Endothelial cell of umbilical vein (primary cell): ENCODE results near the gene FBN3. TPM values are rescaled to one million over a fixed set of nuclear protein-coding genes. Genes with fewer than 3 reads are reported as not detected.

ENCODE experiments used
- BruUV-seq: library from RNA; stranded (reverse); fragments of 400-500 nt; replicated peaks from 2 replicates; lab custom pipeline; 2021; lab: Mats Ljungman, UMichigan
- CTCF ChIA-PET: fragments of 300-600, 350-600 bp; sonication (Branson Sonifier 250); formaldehyde crosslinking; loops from one replicate; lab custom pipeline; 2021; ENCODE audit warnings: antibody characterized with exemption, inconsistent platforms; lab: Charles Lee
- POLR2A ChIA-PET: fragments of 300-600, 350-600 bp; sonication (Branson Sonifier 250); formaldehyde crosslinking; loops from one replicate; lab custom pipeline; 2021; ENCODE audit warnings: antibody characterized with exemption, inconsistent platforms; lab: Charles Lee
- DNase-seq: peaks from one replicate; pipeline ENCODE4 v3.0.0-alpha.2; 2011; ENCODE audit warnings: low read depth, low spot score
- FAIRE-seq: peaks from 2 replicates; lab custom pipeline; 2011; peaks lifted over from hg19 to GRCh38; lab: Jason Lieb, UNC
- H2AFZ ChIP-seq: 2 replicates; pipeline ENCODE4 v1.6.0; 2012; ENCODE audit warnings: low read depth, low read length, control low read depth, inconsistent platforms
- H3K27ac ChIP-seq: 2 replicates; pipeline ENCODE4 v1.5.1; 2011; ENCODE audit warnings: low read depth, mild to moderate bottlenecking, control low read depth, low read length, moderate library complexity; ENCODE audit not compliant: insufficient read depth
- H3K27me3 ChIP-seq, 2 experiments: 2 replicates each; pipeline versions ENCODE4 v1.6.0 to v1.6.1; 2011; ENCODE audit warnings: low read length in 2 of 2, mixed read lengths in 1 of 2; ENCODE audit not compliant: control insufficient read depth in 2 of 2, insufficient read depth in 2 of 2
- H3K36me3 ChIP-seq, 2 experiments: 2 replicates in 1 of 2; 3 replicates in 1 of 2; pipeline ENCODE4 v1.5.1; 2011; ENCODE audit warnings: low read length in 2 of 2, mild to moderate bottlenecking in 1 of 2, moderate library complexity in 1 of 2; ENCODE audit not compliant: control insufficient read depth in 2 of 2, insufficient read depth in 2 of 2; ENCODE audit errors: extremely low read depth in 1 of 2
- H3K4me1 ChIP-seq: 3 replicates; pipeline ENCODE4 v1.5.1; 2011; ENCODE audit warnings: mild to moderate bottlenecking, low read length; ENCODE audit not compliant: control insufficient read depth, insufficient read depth; ENCODE audit errors: extremely low read depth
- H3K4me2 ChIP-seq: 2 replicates; pipeline ENCODE4 v1.6.1; 2011; ENCODE audit warnings: low read length, control low read depth, mixed read lengths; ENCODE audit not compliant: insufficient read depth
- H3K4me3 ChIP-seq, 3 experiments: fragments of 200-600 bp in 1 of 3; sonication (generic), shearing (Covaris generic) in 1 of 3; replicated peaks in 1 of 3; 2 replicates each; pipeline ENCODE4 v1.5.1; 2011 to 2016; ENCODE audit warnings: control low read depth in 3 of 3, low read length in 3 of 3, mild to moderate bottlenecking in 2 of 3, inconsistent platforms in 1 of 3, low read depth in 1 of 3, moderate library complexity in 1 of 3; ENCODE audit not compliant: insufficient read depth in 1 of 3
- H3K79me2 ChIP-seq: 2 replicates; pipeline ENCODE4 v1.6.0; 2012; ENCODE audit warnings: low read length, inconsistent platforms; ENCODE audit not compliant: control insufficient read depth, insufficient read depth
- H3K9ac ChIP-seq: replicated peaks from 2 replicates; pipeline ENCODE3; 2011; ENCODE audit warnings: low read length, control low read depth; ENCODE audit not compliant: insufficient read depth; ENCODE audit errors: extremely low read depth
- H3K9me1 ChIP-seq: replicated peaks from 3 replicates; pipeline ENCODE4 v1.6.0; 2011; ENCODE audit warnings: mild to moderate bottlenecking, low read length; ENCODE audit not compliant: control insufficient read depth, insufficient read depth; ENCODE audit errors: extremely low read depth
- H3K9me3 ChIP-seq: replicated peaks from 2 replicates; pipeline ENCODE4 v1.5.1; 2012; ENCODE audit warnings: low read length, inconsistent platforms; ENCODE audit not compliant: control insufficient read depth, insufficient read depth
- H4K20me1 ChIP-seq: replicated peaks from 2 replicates; pipeline ENCODE3; 2011; ENCODE audit warnings: mild to moderate bottlenecking, low read length; ENCODE audit not compliant: control insufficient read depth, insufficient read depth; ENCODE audit errors: extremely low read depth
- EZH2 ChIP-seq: IDR thresholded peaks from 2 replicates; pipeline ENCODE4 v1.6.1; 2012; ENCODE audit warnings: borderline replicate concordance, low read depth, mild to moderate bottlenecking, moderate library complexity, low read length, inconsistent platforms; ENCODE audit not compliant: severe bottlenecking
- FOS ChIP-seq: IDR thresholded peaks from 2 replicates; pipeline ENCODE4 v1.6.1; 2011; ENCODE audit warnings: mild to moderate bottlenecking, low read length, moderate library complexity, borderline replicate concordance; ENCODE audit not compliant: insufficient read depth
- GATA2 ChIP-seq: IDR thresholded peaks from 2 replicates; pipeline ENCODE4 v1.7.0; 2011; ENCODE audit warnings: low read depth, mild to moderate bottlenecking, moderate library complexity, mixed read lengths, low read length; ENCODE audit not compliant: insufficient read length, insufficient read depth
- JUN ChIP-seq: IDR thresholded peaks from 2 replicates; pipeline ENCODE4 v1.6.1; 2011; ENCODE audit warnings: borderline replicate concordance, low read depth; ENCODE audit not compliant: insufficient read length, insufficient read depth
- MYC ChIP-seq: IDR thresholded peaks from one replicate; pipeline ENCODE4 v1.6.1; 2011; ENCODE audit warnings: mild to moderate bottlenecking, low read depth, low read length
- dilution Hi-C: fragments of 300-500 bp; cut with MboI; formaldehyde crosslinking; loops from one replicate; pipeline ENCODE4 v1.15.0; 2019; ENCODE audit warnings: low sequenced_read_pairs; ENCODE audit not compliant: extremely low pct_ligation_motif_present
- intact Hi-C: fragments of 100-400 bp; cut with micrococcal nuclease; formaldehyde crosslinking; loops from one replicate; pipeline ENCODE4 v1.10.0; 2022
- polyA plus RNA-seq, 4 experiments: library from polyadenylated mRNA; depleted of rRNA in 3 of 4; stranded (reverse) in 3 of 4; unstranded in 1 of 4; fragments of >200 nt; gene quantifications; 2 replicates each; pipeline versions ENCODE4 v1.2.1 to v1.2.3, GENCODE V29; 2011 to 2012; ENCODE audit warnings: missing spikeins in 1 of 4
- total RNA-seq: library from RNA; stranded (reverse); gene quantifications from 2 replicates; pipeline ENCODE4 v1.2.3, GENCODE V29; 2021
- TF ChIP-seq, protein P1 (sequence below): IDR thresholded peaks from 2 replicates; pipeline ENCODE4 v1.6.1; 2011; ENCODE audit not compliant: insufficient read depth, insufficient read length

The FBN3 gene
- total and polyA plus RNA-seq, 2 donors (not counting 3 experiments of a cell fraction or from before 2014, with no cell fraction given), result not detected

DNA sequence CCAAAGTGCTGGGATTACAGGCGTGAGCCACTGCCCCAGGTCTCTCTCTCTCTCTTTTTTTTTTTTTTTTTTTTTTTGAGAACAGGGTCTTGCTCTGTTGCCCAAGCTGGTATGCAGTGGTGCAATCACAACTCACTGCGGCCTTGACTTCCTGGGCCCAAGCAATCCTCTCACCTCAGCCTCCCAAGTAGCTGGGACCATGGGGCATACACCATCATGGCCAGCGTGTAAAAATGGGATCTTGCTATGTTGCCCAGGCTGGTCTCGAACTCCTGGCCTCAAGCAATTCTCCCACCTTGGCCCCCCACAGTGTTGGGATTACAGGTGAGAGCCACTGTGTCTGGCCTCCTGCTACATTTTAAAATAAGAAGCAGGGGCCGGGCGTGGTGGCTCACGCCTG lies 19.1 kb upstream of the FBN3 start:
- CTCF ChIA-PET, result interaction anchor here (2.8 kb wide), 1 partner anchor 10 kb away, joined by 18 read pairs; no protein-coding TSS in a partner anchor
- no peak for TF ChIP-seq FOS
- no peak for TF ChIP-seq JUN
- TF ChIP-seq, protein P1, sequence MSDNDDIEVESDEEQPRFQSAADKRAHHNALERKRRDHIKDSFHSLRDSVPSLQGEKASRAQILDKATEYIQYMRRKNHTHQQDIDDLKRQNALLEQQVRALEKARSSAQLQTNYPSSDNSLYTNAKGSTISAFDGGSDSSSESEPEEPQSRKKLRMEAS, result no peak
- no peak for TF ChIP-seq MYC
- no peak for TF ChIP-seq EZH2
- H4K20me1 ChIP-seq, result no peaks in the 10 kb centered on the region
- H3K4me3 ChIP-seq, result no peak overlapping the region
- H2AFZ ChIP-seq, result no peak overlapping the region
- H3K4me1 ChIP-seq, result no peaks in the 10 kb centered on the region
- H3K4me2 ChIP-seq, result no peak overlapping the region
- POLR2A ChIA-PET, result interaction anchor here (0.7 kb wide), 1 partner anchor 7 kb away, joined by 3 read pairs; no protein-coding TSS in a partner anchor
- DNase-seq, result no peak
- no peaks in the 10 kb centered on the region for H3K79me2 ChIP-seq
- dilution Hi-C loops, result no loop called here
- no TSS peak for BruUV-seq
- H3K9me1 ChIP-seq, result no peaks in the 10 kb centered on the region
- H3K36me3 ChIP-seq, result no peaks in the 10 kb centered on the region
- no peak overlapping the region for H3K27ac ChIP-seq
- H3K9ac ChIP-seq, result no peak overlapping the region
- intact Hi-C loops, result no loop called here
- no peak for FAIRE-seq
- H3K9me3 ChIP-seq, result no peaks in the 10 kb centered on the region
- H3K27me3 ChIP-seq, result no peaks in the 10 kb centered on the region

DNA sequence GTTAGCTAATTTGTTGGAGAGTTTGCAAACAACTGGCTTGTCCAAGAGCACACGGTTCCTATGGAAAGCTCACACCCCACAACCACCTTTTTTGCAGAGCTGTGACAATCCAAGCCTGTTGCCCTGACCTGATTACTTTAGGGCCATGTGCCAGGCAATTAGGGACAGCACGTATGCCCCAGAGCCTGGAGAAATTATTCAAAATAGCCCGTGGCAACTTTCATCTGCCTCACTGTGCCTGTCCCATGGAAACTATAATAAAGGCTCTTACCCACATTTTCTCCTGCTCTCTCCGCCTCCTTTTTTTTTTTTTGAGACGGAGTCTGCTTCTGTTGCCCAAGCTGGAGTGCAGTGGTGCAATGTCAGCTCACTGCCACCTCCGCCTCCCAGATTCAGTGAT lies 18.6 kb upstream of the FBN3 start:
- H3K4me3 ChIP-seq, result no peak overlapping the region
- FAIRE-seq, result peak; percentile 24
- H3K4me2 ChIP-seq, result no peak overlapping the region
- dilution Hi-C loops, result no loop called here
- TF ChIP-seq, protein P1, result no peak
- no peak for TF ChIP-seq MYC
- TF ChIP-seq GATA2, result no peak
- TF ChIP-seq FOS, result no peak
- no peak for TF ChIP-seq EZH2
- intact Hi-C loops, result no loop called here
- H2AFZ ChIP-seq, result no peak overlapping the region
- no peak overlapping the region for H3K9ac ChIP-seq
- no peaks in the 10 kb centered on the region for H3K79me2 ChIP-seq
- no peaks in the 10 kb centered on the region for H3K27me3 ChIP-seq
- ChIA-PET CTCF (interaction anchor here (1.2 to 2.8 kb wide), 2 partner anchors 9 to 197 kb away, joined by 4 to 18 read pairs; no protein-coding TSS in a partner anchor), POLR2A (no interaction called here)
- no peaks in the 10 kb centered on the region for H3K36me3 ChIP-seq
- H3K9me3 ChIP-seq, result no peaks in the 10 kb centered on the region
- H3K27ac ChIP-seq, result no peak overlapping the region
- BruUV-seq, result no TSS peak
- no peaks in the 10 kb centered on the region for H4K20me1 ChIP-seq
- no peak for DNase-seq
- H3K9me1 ChIP-seq, result no peaks in the 10 kb centered on the region
- no peaks in the 10 kb centered on the region for H3K4me1 ChIP-seq
